ENCODE results near the gene TXNDC2. TPM values are rescaled to one million over a fixed set of nuclear protein-coding genes. Genes with fewer than 3 reads are reported as not detected.
A peak's percentile ranks its signal among the peaks of the same experiment; 100 is the strongest.

TXNDC2 gene
- total RNA-seq, 1 experiment from 2014 or later, result 0.28 TPM

DNA sequence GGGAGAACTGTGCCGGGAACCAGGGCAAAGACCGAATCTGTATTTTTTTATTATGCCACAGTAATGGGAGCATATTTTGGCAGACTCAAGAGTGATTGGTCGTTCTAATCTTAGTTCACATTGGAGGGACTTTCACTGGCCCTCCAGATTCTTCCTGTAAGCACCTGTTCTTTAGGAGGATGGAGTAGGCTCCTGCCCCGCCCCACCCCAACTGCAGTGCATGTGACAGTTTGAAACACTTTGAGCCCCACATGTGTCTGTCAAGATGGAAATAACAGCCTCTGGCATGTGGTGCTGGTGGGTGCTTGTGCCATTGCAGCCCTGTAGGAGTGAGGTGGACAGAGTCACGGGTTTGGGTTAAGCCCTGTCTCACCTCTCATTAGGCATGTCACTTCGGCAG is 43.3 kb upstream of the TXNDC2 start:
- Histone ChIP-seq H3K79me1 (ENCODE audit: insufficient read depth, low read depth, low read length, poor library complexity, severe bottlenecking) (no peaks in the 10 kb centered on the region), H2BK5ac (ENCODE audit: insufficient read length, low read length) (no peak overlapping the region), H2BK120ac (ENCODE audit: low read depth, low read length, poor library complexity, severe bottlenecking) (no peak overlapping the region), H2BK20ac (ENCODE audit: low read depth, low read length, poor library complexity, severe bottlenecking) (no peak overlapping the region), H3K4me2 (ENCODE audit: insufficient read depth, insufficient read length, low read length) (no peak overlapping the region), H3K18ac (ENCODE audit: insufficient read length, low read depth, low read length) (no peak overlapping the region), H3K9me3 (ENCODE audit: control insufficient read depth, low read depth, low read length) (no peaks in the 10 kb centered on the region), H4K91ac (ENCODE audit: insufficient read length, low read depth, low read length) (no peak overlapping the region), H3K27ac (ENCODE audit: insufficient read length, low read depth, low read length) (no peak overlapping the region), H3K4me1 (ENCODE audit: insufficient read depth, low read length) (peaks cover 12% of the 10 kb centered on the region; the same call in 1 of the 2 replicates), H3K56ac (ENCODE audit: insufficient read length, low read depth, low read length) (no peak overlapping the region), H3T11ph (ENCODE audit: low read length) (no peak overlapping the region), H4K5ac (ENCODE audit: insufficient read length, low read depth, low read length) (peak overlapping the region; percentile 25), H3K79me2 (ENCODE audit: insufficient read depth, low read length) (no peaks in the 10 kb centered on the region), H4K20me1 (ENCODE audit: control insufficient read depth, insufficient read depth, insufficient read length) (no peaks in the 10 kb centered on the region), H3K9ac (ENCODE audit: extremely low read depth, insufficient read length, low read length) (no peak overlapping the region), H3K23me2 (ENCODE audit: insufficient read length, low read depth, low read length, poor library complexity, severe bottlenecking) (no peaks in the 10 kb centered on the region), H2AFZ (ENCODE audit: low read length) (no peak overlapping the region), H2AK5ac (ENCODE audit: insufficient read length, low read length) (no peak overlapping the region), H3K27me3 (ENCODE audit: insufficient read depth, low read length) (no peaks in the 10 kb centered on the region; the same call in 1 of the 2 replicates), H3K14ac (ENCODE audit: insufficient read depth, low read length) (no peak overlapping the region; the same call in 1 of the 2 replicates), H4K8ac (replicated peaks; ENCODE audit: insufficient read length, low read depth, low read length) (no peak overlapping the region), H3K4ac (ENCODE audit: low read depth, low read length) (no peak overlapping the region), H2BK15ac (ENCODE audit: low read depth, low read length) (0 out of 2 replicates have a peak overlapping the region, but pooled peaks have one; percentile 12), H2BK12ac (ENCODE audit: insufficient read length, low read depth, low read length) (no peak overlapping the region), H3K23ac (ENCODE audit: insufficient read length, low read depth, low read length) (no peak overlapping the region)
- Mint-ChIP-seq H3K4me1 (peaks cover 39 to 44% of the 10 kb centered on the region in 2 experiments), H3K27ac (no peak overlapping the region), H3K4me3 (no peak overlapping the region), H3K9me3 (no peaks in the 10 kb centered on the region), H3K27me3 (ENCODE audit: low read depth) (0 out of 2 replicates have a peak, but pooled peaks cover 2% of the 10 kb centered on the region), H3K36me3 (ENCODE audit: insufficient read depth in 1 of 3, low read depth in 3 of 3) (no peaks in the 10 kb centered on the region; a peak in 1 of 7 replicates)
- no CpG with 5 or more reads among the region's 6 CpGs for WGBS (ENCODE audit: extremely low coverage, insufficient read length, low lambda C conversion rate)
- TF ChIP-seq, protein P1, sequence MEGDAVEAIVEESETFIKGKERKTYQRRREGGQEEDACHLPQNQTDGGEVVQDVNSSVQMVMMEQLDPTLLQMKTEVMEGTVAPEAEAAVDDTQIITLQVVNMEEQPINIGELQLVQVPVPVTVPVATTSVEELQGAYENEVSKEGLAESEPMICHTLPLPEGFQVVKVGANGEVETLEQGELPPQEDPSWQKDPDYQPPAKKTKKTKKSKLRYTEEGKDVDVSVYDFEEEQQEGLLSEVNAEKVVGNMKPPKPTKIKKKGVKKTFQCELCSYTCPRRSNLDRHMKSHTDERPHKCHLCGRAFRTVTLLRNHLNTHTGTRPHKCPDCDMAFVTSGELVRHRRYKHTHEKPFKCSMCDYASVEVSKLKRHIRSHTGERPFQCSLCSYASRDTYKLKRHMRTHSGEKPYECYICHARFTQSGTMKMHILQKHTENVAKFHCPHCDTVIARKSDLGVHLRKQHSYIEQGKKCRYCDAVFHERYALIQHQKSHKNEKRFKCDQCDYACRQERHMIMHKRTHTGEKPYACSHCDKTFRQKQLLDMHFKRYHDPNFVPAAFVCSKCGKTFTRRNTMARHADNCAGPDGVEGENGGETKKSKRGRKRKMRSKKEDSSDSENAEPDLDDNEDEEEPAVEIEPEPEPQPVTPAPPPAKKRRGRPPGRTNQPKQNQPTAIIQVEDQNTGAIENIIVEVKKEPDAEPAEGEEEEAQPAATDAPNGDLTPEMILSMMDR (conservative IDR thresholded peaks at IDR 0.05), result no peak
- DNase-seq, result no peak

Measured in H9 (cell line).